Tibial nerve (tissue), 4 donors: ENCODE measurements around the gene ZNF281. TPM values are rescaled to one million over a fixed set of nuclear protein-coding genes. Genes with fewer than 3 reads are reported as not detected.

Source experiments
- DNase-seq, 2 donors: peaks; one replicate each; pipeline ENCODE4 v3.0.0-alpha.2; 2019; ENCODE audit warnings: low spot score in 2 of 2
- H3K27ac ChIP-seq, 4 donors: fragments of 200-600 bp; sonication (generic) in 3 of 4; one replicate each; pipeline ENCODE4 v1.5.1; 2017 to 2019; ENCODE audit warnings: mild to moderate bottlenecking in 1 of 4
- H3K27me3 ChIP-seq, 2 donors: fragments of 200-600 bp; sonication (generic) in 1 of 2; one replicate each; pipeline versions ENCODE4 v1.5.1 to v1.6.0; 2017 to 2019
- H3K36me3 ChIP-seq, 3 donors: fragments of 200-600 bp; sonication (generic); one replicate each; pipeline ENCODE4 v1.5.1; 2018 to 2019
- H3K4me1 ChIP-seq, 4 donors: fragments of 200-600 bp; sonication (generic) in 3 of 4; one replicate each; pipeline ENCODE4 v1.5.1; 2017 to 2019
- H3K4me3 ChIP-seq, 4 donors: fragments of 200-600 bp; sonication (generic) in 3 of 4; one replicate each; pipeline ENCODE4 v1.5.1; 2017 to 2019; ENCODE audit warnings: mild to moderate bottlenecking in 1 of 4, moderate library complexity in 1 of 4
- H3K9me3 ChIP-seq, 4 donors: fragments of 200-600 bp; sonication (generic) in 3 of 4; one replicate each; pipeline ENCODE4 v1.5.1; 2017 to 2019
- EP300 ChIP-seq, 2 donors: sonication (generic); formaldehyde crosslinking; IDR thresholded peaks; one replicate each; pipeline ENCODE4 v1.6.1; 2017; ENCODE audit warnings: antibody characterized with exemption in 2 of 2, mild to moderate bottlenecking in 1 of 2
- POLR2A ChIP-seq, 2 donors: fragments of 450-650 bp; IDR thresholded peaks; one replicate each; pipeline ENCODE4 v1.6.1; 2017; ENCODE audit warnings: antibody characterized with exemption in 2 of 2, mild to moderate bottlenecking in 2 of 2, moderate library complexity in 2 of 2
- WGBS, 2 donors: methylation state at CpG; one replicate each; pipeline ENCODE4 v1.1.5; 2018; 5-methylcytosine and 5-hydroxymethylcytosine counted together
- total RNA-seq, 4 donors: library from RNA; depleted of rRNA; stranded (reverse); fragments of >200 nt; gene quantifications; one replicate each; pipeline ENCODE4 v1.1.0, GENCODE V29; 2016
- TF ChIP-seq, protein P1 (sequence below), 5 experiments: fragments of 200-600 bp in 3 of 5; fragments of 450-650 bp in 2 of 5; sonication (generic) in 3 of 5; IDR thresholded peaks; one replicate each; pipeline ENCODE4 v1.5.1; 2016 to 2019; ENCODE audit warnings: antibody characterized with exemption in 5 of 5, mild to moderate bottlenecking in 3 of 5, moderate library complexity in 2 of 5

ZNF281 gene
- total RNA-seq, 4 donors from 2014 or later: 8.0 to 12.9 (median 8.9) TPM

DNA sequence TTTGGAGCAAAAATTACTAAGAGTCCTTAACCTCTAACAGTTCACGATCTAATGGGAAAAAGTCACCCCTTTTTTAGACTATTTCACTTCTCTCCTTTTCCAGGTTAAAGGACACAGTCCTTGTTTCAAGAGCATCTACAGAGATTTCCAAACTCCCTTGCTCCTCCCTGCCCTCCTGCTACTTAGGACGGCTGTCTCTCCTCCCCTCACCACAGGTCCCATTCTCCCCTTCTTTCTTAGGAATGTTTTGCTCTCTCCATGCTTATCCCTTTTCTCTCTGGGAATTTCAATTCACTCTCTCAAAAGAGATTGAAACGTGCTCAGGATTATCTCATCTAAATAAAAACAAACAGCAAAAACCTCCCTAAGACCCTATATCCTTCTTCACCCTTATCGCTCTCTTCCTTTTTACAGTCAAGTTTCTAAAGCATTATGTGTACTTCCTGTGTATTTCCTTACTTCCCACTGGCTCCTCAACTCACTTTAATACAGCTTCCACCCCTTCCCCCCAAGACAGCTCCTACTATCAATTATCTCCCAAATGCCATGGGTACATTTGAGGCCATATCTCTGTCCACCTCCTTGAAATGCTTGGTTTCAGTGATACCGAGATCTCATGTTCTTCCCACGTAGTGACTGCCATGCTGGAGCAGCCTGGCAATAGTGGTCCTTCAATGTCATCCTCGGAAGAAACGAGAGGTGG lies 43.2 kb upstream of the ZNF281 start:
- Histone ChIP-seq H3K27me3 (no peaks in the 10 kb centered on the region), H3K36me3 (no peaks in the 10 kb centered on the region), H3K4me1 (no peaks in the 10 kb centered on the region), H3K9me3 (no peaks in the 10 kb centered on the region), H3K4me3 (no peak overlapping the region), H3K27ac (no peak overlapping the region)
- WGBS, 2 donors: 73 to 75% methylated on average over 8 of the region's 8 CpGs
- TF ChIP-seq POLR2A (IDR thresholded peaks at IDR 0.05) (no peak), EP300 (IDR thresholded peaks at IDR 0.05) (no peak)
- TF ChIP-seq, protein P1, sequence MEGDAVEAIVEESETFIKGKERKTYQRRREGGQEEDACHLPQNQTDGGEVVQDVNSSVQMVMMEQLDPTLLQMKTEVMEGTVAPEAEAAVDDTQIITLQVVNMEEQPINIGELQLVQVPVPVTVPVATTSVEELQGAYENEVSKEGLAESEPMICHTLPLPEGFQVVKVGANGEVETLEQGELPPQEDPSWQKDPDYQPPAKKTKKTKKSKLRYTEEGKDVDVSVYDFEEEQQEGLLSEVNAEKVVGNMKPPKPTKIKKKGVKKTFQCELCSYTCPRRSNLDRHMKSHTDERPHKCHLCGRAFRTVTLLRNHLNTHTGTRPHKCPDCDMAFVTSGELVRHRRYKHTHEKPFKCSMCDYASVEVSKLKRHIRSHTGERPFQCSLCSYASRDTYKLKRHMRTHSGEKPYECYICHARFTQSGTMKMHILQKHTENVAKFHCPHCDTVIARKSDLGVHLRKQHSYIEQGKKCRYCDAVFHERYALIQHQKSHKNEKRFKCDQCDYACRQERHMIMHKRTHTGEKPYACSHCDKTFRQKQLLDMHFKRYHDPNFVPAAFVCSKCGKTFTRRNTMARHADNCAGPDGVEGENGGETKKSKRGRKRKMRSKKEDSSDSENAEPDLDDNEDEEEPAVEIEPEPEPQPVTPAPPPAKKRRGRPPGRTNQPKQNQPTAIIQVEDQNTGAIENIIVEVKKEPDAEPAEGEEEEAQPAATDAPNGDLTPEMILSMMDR (IDR thresholded peaks at IDR 0.05): no peak
- no peak for DNase-seq

DNA sequence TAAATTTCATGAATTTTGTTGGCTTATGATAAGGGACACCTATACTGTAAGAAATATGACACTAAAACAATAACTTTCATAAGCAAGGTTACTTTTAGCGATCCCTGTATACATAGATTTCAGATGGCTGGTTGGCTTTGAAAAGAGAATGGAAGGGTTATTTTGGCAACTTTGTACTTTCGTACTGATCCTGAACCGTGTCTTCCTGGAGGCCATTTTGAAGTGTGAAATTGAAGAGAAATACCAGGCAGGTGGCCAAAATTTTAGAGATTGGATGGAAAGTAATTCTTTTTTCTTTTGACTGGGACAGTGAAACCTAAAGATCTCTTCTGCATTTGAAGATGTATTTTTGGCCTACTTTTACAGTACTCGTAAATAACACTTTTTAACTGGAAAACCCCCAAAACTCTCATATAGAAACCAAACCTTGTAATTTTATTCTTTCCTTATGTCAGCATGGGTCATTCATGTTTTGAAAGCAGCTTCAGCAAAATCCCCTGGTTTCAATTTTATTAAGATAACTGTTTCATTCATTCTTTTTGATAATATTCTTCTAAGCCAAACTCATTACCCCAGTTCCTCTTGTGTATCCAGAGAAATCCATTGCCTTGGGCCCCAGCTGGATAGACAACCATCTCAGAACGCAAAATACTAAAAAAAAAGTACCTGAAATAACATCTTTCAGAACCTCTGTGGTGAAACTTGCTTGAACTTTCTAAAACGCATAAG lies 38.4 kb upstream of the ZNF281 start:
- no peak for DNase-seq
- Histone ChIP-seq H3K4me1 (no peaks in the 10 kb centered on the region), H3K9me3 (no peaks in the 10 kb centered on the region), H3K4me3 (no peak overlapping the region), H3K27ac (no peak overlapping the region), H3K36me3 (no peaks in the 10 kb centered on the region), H3K27me3 (no peaks in the 10 kb centered on the region)
- TF ChIP-seq EP300 (IDR thresholded peaks at IDR 0.05): no peak
- TF ChIP-seq, protein P1 (IDR thresholded peaks at IDR 0.05): no peak
- TF ChIP-seq POLR2A (IDR thresholded peaks at IDR 0.05): no peak
- 76% methylated on average over 6 of the region's 6 CpGs for WGBS, 2 donors

DNA sequence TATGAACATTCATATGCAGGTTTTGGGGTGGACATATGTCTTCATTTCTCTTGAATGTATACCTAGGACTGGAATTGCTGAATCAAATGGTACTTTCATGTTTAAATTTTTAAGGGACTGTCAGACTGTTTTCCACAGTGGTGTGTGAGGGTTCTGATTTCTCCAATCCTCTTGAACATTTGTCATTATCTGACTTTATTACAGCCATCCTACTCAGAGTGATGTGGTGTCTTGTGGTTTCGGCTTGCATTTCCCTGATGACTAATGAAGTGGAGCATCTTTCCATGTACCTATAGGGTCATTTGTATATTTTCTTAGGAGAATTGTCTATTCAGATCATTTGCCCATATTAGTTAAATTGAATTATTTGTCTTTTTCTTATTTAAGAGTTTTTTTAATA lies 35.4 kb upstream of the ZNF281 start:
- H3K36me3 ChIP-seq: no peaks in the 10 kb centered on the region
- TF ChIP-seq, protein P1 (IDR thresholded peaks at IDR 0.05): no peak
- no peak for TF ChIP-seq POLR2A (IDR thresholded peaks at IDR 0.05)
- TF ChIP-seq EP300 (IDR thresholded peaks at IDR 0.05): no peak
- DNase-seq: no peak
- 97% methylated on average over 1 of the region's 1 CpG for WGBS, 2 donors
- H3K4me3 ChIP-seq: no peak overlapping the region
- H3K4me1 ChIP-seq: no peaks in the 10 kb centered on the region
- H3K9me3 ChIP-seq: no peaks in the 10 kb centered on the region
- H3K27ac ChIP-seq: no peak overlapping the region
- H3K27me3 ChIP-seq: no peaks in the 10 kb centered on the region

DNA sequence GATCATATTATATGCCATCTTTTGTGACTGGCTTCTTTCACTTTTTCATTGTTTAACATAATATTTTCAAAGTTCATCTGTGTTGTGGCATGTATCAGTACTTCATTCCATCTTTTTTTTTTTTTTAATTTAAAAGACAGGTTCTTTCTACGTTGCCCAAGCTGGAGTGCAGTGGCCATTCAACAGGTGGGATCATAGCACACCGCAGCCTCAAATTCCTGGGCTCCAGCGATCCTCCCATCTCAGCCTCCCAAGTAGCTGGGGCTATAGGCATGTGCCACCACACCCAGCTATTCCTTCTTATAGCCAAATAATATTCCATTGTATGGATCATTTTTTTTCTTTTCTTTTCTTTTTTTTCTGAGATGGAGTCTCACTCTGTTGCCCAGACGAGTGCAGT lies 34.6 kb upstream of the ZNF281 start:
- WGBS, 2 donors: 83 to 90% methylated on average over 4 of the region's 4 CpGs
- DNase-seq: no peak
- Histone ChIP-seq H3K27me3 (no peaks in the 10 kb centered on the region), H3K4me3 (no peak overlapping the region), H3K27ac (no peak overlapping the region), H3K9me3 (no peaks in the 10 kb centered on the region), H3K36me3 (no peaks in the 10 kb centered on the region), H3K4me1 (no peaks in the 10 kb centered on the region)
- no peak for TF ChIP-seq POLR2A (IDR thresholded peaks at IDR 0.05)
- TF ChIP-seq, protein P1 (IDR thresholded peaks at IDR 0.05): no peak
- TF ChIP-seq EP300 (IDR thresholded peaks at IDR 0.05): no peak

DNA sequence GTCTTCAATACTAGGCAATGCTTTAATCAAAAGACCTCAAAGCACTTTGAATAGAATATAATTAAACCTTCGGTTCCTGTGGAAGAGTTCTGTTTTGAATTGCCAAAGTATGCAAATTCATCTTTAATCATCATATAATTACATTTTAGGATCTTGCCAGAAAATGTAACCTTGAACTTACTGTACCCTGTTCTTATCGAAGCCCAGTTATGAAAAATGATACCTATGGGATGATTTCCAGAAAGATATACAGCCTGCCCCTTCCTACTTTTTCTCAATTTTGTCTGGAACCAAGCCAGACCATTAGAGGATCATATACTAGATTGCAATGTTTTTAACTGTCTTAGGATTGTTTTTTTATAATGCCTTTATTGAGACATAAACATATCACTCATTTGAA lies 34.0 kb upstream of the ZNF281 start:
- WGBS, 2 donors: 53 to 56% methylated on average over 2 of the region's 2 CpGs
- no peaks in the 10 kb centered on the region for H3K9me3 ChIP-seq
- no peaks in the 10 kb centered on the region for H3K27me3 ChIP-seq
- no peaks in the 10 kb centered on the region for H3K4me1 ChIP-seq
- no peak overlapping the region for H3K27ac ChIP-seq
- no peak overlapping the region for H3K4me3 ChIP-seq
- DNase-seq: no peak
- H3K36me3 ChIP-seq: no peaks in the 10 kb centered on the region
- TF ChIP-seq POLR2A (IDR thresholded peaks at IDR 0.05): no peak
- no peak for TF ChIP-seq EP300 (IDR thresholded peaks at IDR 0.05)
- TF ChIP-seq, protein P1 (IDR thresholded peaks at IDR 0.05): no peak
